ENCODE results near the gene AVPR1A.
"Not testable (repeated sequence)": the region's sequence is repeated elsewhere in the genome, so short reads cannot be mapped to it uniquely, and the experiment has no call there.

The AVPR1A gene

DNA sequence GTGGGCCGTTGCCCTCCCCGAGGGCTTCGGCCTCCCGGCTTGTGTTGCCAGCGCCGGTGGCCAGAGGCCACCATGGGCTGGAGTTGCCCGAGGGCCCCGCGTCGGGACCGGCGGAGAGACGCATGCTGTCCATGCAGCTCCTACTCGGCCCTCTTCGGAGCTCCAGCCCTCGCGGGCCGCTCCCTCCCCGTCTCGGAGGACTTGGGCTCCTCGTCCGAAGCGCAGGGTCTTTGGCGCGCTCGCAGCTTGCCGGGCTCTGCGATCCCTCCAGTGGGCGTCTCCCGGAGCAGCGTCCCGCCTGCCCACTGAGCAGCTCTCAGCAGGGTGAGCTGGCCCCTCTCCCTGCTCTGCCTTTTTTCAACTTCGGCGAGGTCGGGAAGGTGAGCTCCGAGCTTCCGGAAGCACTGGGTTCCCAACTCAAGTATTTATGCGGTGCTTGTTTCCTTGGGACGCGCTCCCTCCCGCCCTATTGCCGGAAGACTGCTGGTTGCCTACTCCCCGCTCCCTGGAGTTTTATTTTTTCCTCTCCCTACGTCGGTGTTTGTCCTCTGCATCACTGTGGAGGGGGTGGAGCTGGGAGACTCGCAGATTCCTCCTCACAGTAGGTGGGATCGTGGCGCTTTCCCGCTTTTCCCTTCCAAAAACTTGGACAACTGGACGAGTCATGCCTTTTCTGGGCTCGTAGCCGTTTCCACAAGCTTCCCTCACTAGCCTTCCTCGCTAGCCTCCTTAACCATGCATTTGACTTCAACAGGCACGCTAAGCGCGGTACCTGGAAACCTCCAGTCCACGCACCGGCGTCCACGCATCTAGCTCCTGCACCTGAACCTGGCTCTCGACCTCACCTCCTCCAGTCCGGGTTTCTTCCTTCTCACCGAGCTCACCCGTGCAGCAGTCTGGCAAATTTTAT, at the start of gene AVPR1A:
AVPR1A (minus strand) TSS at position 489 of the 910 bp plus-strand sequence; CDS start at position 124, 365 bp downstream.
- peaks cover 9% of the 10 kb centered on the region for H3K27me3 ChIP-seq (ENCODE audit: control insufficient read depth, insufficient read depth, low read length)
- TF ChIP-seq, protein P1, sequence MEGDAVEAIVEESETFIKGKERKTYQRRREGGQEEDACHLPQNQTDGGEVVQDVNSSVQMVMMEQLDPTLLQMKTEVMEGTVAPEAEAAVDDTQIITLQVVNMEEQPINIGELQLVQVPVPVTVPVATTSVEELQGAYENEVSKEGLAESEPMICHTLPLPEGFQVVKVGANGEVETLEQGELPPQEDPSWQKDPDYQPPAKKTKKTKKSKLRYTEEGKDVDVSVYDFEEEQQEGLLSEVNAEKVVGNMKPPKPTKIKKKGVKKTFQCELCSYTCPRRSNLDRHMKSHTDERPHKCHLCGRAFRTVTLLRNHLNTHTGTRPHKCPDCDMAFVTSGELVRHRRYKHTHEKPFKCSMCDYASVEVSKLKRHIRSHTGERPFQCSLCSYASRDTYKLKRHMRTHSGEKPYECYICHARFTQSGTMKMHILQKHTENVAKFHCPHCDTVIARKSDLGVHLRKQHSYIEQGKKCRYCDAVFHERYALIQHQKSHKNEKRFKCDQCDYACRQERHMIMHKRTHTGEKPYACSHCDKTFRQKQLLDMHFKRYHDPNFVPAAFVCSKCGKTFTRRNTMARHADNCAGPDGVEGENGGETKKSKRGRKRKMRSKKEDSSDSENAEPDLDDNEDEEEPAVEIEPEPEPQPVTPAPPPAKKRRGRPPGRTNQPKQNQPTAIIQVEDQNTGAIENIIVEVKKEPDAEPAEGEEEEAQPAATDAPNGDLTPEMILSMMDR (IDR thresholded peaks at IDR 0.05): no peak
- no peaks in the 10 kb centered on the region for H3K36me3 ChIP-seq (ENCODE audit: control insufficient read depth, insufficient read depth, low read length)
- no peaks in the 10 kb centered on the region for H3K9me3 ChIP-seq (ENCODE audit: control insufficient read depth, low read length)
- H3K9ac ChIP-seq: no peak within 1 kb of the TSS
- peak within 1 kb of the TSS; percentile 43 for H3K4me3 ChIP-seq (ENCODE audit: low read depth, low read length)
- peak within 1 kb of the TSS; percentile 70 for H2AFZ ChIP-seq
- no peaks in the 10 kb centered on the region for H3K79me2 ChIP-seq
- no peak within 1 kb of the TSS for H3K27ac ChIP-seq
- H3K4me1 ChIP-seq: peaks cover 6% of the 10 kb centered on the region
- H3K4me2 ChIP-seq (ENCODE audit: low read length): peak within 1 kb of the TSS; percentile 53

DNA sequence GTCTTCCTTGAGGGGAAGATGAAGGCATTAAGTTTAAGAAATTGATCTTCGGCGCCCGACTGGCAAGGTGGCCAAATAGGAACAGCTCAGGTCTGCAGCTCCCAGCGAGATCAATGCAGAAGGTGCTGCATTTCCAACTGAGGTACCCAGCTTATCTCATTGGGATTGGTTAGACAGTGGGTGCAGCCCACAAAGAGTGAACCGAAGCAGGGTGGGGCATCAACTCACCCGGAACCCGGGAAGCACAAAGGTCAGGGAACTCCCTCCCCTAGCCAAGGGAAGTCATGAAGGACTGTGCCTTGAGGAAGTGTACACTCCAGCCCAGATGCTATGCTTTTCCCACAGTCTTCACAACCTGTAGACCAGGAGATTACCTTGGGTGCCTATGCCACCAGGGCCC, 45.2 kb upstream of the AVPR1A start:
- Histone ChIP-seq H3K36me3 (ENCODE audit: control insufficient read depth, insufficient read depth, low read length) (no peaks in the 10 kb centered on the region), H3K27me3 (ENCODE audit: control insufficient read depth, insufficient read depth, low read length) (no peaks in the 10 kb centered on the region), H3K79me2 (no peaks in the 10 kb centered on the region), H3K4me3 (ENCODE audit: low read depth, low read length) (no peak overlapping the region), H3K9me3 (ENCODE audit: control insufficient read depth, low read length) (no peaks in the 10 kb centered on the region), H3K4me2 (ENCODE audit: low read length) (no peak overlapping the region), H3K9ac (no peak overlapping the region), H2AFZ (no peak overlapping the region), H3K27ac (no peak overlapping the region), H3K4me1 (no peaks in the 10 kb centered on the region)
- TF ChIP-seq, protein P1 (IDR thresholded peaks at IDR 0.05): no peak

DNA sequence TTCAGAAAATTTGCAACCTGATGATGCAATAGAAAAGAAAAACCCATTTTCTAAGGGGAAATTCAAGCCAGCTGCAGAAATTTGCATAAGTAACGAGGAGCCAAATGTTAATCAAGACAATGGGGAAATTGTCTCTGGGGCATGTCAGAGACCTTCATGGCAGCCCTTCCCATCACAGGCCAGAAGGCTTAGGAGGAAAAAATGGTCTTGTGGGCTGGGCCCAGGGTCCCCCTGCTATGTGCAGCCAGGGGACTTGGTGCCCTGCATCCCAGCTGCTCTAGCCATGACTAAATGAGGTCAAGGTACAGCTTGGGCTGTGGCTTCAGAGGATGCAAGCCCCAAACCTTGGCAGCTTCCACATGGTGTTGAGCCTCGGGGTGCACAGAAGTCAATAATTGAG, 28.2 kb upstream of the AVPR1A start:
- no peaks in the 10 kb centered on the region for H3K79me2 ChIP-seq
- H3K9me3 ChIP-seq (ENCODE audit: control insufficient read depth, low read length): peaks cover 2% of the 10 kb centered on the region
- H3K27me3 ChIP-seq (ENCODE audit: control insufficient read depth, insufficient read depth, low read length): no peaks in the 10 kb centered on the region
- no peak overlapping the region for H3K27ac ChIP-seq
- H3K9ac ChIP-seq: no peak overlapping the region
- no peak overlapping the region for H3K4me3 ChIP-seq (ENCODE audit: low read depth, low read length)
- H3K4me2 ChIP-seq (ENCODE audit: low read length): no peak overlapping the region
- TF ChIP-seq, protein P1 (IDR thresholded peaks at IDR 0.05): no peak
- no peaks in the 10 kb centered on the region for H3K4me1 ChIP-seq
- no peaks in the 10 kb centered on the region for H3K36me3 ChIP-seq (ENCODE audit: control insufficient read depth, insufficient read depth, low read length)
- H2AFZ ChIP-seq: no peak overlapping the region

DNA sequence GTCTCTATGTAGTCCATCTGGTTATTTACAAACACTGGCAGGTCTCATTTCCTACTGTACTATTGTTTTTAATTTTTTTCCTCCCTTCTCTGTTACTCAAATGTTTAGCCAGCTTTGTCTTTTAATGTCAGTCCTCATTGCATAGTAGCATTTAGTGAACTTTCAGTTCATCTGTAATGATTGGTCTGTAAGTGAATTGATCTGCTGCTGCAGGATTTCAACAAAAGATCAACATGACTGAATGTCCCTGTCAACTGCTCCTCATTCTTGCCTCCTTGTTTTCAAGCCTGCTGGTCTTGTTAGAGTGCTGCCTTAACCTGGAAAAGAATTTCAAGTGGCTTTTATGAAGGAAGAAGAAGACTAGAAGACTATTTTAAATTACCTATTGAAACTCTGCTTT, 19.3 kb upstream of the AVPR1A start:
- TF ChIP-seq, protein P1 (IDR thresholded peaks at IDR 0.05): no peak
- H3K4me1 ChIP-seq: no peaks in the 10 kb centered on the region
- no peak overlapping the region for H2AFZ ChIP-seq
- no peaks in the 10 kb centered on the region for H3K79me2 ChIP-seq
- H3K9me3 ChIP-seq (ENCODE audit: control insufficient read depth, low read length): no peaks in the 10 kb centered on the region
- H3K9ac ChIP-seq: no peak overlapping the region
- no peaks in the 10 kb centered on the region for H3K27me3 ChIP-seq (ENCODE audit: control insufficient read depth, insufficient read depth, low read length)
- H3K4me3 ChIP-seq (ENCODE audit: low read depth, low read length): no peak overlapping the region
- H3K27ac ChIP-seq: no peak overlapping the region
- H3K36me3 ChIP-seq (ENCODE audit: control insufficient read depth, insufficient read depth, low read length): no peaks in the 10 kb centered on the region
- no peak overlapping the region for H3K4me2 ChIP-seq (ENCODE audit: low read length)

DNA sequence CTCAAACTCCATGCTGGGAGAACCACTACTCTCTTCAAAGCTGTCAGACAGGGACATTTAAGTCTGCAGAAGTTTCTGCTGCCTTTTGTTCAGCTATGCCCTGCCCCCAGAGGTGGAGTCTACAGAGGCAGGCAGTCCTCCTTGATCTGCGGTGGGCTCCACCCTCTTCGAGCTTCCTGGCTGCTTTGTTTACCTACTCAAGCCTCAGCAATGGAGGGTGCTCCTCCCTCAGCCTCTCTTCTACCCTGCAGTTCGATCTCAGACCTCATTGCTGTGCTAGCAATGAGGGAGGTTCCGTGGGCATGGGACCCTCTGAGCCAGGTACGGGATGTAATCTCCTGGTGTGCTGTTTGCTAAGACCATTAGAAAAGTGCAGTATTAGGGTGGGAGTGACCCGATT, 16.7 kb upstream of the AVPR1A start:
- H3K27me3 ChIP-seq (ENCODE audit: control insufficient read depth, insufficient read depth, low read length); H3K9ac ChIP-seq; H3K9me3 ChIP-seq (ENCODE audit: control insufficient read depth, low read length); H3K4me3 ChIP-seq (ENCODE audit: low read depth, low read length); H3K27ac ChIP-seq; H3K4me1 ChIP-seq; H2AFZ ChIP-seq; H3K36me3 ChIP-seq (ENCODE audit: control insufficient read depth, insufficient read depth, low read length); H3K79me2 ChIP-seq; H3K4me2 ChIP-seq (ENCODE audit: low read length): not testable (repeated sequence)

All from parathyroid adenoma (tissue), 2 donors.